ENCODE data around the gene OR1M1.

The OR1M1 gene, protein sequence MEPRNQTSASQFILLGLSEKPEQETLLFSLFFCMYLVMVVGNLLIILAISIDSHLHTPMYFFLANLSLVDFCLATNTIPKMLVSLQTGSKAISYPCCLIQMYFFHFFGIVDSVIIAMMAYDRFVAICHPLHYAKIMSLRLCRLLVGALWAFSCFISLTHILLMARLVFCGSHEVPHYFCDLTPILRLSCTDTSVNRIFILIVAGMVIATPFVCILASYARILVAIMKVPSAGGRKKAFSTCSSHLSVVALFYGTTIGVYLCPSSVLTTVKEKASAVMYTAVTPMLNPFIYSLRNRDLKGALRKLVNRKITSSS

GRCh38 chr19:9086761-9087160 lies at the start of gene OR1M1:
TSS of gene OR1M1 (plus strand) at chr19:9087061. CDS start at chr19:9093245, 6,184 bp downstream.
- TF ChIP-seq, protein P1, sequence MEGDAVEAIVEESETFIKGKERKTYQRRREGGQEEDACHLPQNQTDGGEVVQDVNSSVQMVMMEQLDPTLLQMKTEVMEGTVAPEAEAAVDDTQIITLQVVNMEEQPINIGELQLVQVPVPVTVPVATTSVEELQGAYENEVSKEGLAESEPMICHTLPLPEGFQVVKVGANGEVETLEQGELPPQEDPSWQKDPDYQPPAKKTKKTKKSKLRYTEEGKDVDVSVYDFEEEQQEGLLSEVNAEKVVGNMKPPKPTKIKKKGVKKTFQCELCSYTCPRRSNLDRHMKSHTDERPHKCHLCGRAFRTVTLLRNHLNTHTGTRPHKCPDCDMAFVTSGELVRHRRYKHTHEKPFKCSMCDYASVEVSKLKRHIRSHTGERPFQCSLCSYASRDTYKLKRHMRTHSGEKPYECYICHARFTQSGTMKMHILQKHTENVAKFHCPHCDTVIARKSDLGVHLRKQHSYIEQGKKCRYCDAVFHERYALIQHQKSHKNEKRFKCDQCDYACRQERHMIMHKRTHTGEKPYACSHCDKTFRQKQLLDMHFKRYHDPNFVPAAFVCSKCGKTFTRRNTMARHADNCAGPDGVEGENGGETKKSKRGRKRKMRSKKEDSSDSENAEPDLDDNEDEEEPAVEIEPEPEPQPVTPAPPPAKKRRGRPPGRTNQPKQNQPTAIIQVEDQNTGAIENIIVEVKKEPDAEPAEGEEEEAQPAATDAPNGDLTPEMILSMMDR (conservative IDR thresholded peaks at IDR 0.05; ENCODE audit: control insufficient read depth, insufficient read depth, low read depth, low read length) = no peak
- DNase-seq (ENCODE audit: low read depth) = no peak
- H3K4me3 ChIP-seq (ENCODE audit: control insufficient read depth, low read depth, low read length) = no peak within 1 kb of the TSS

- DNase-seq (ENCODE audit: low read depth) = no peak
- H3K4me3 ChIP-seq (ENCODE audit: control insufficient read depth, low read depth, low read length) = no peak overlapping the region
- TF ChIP-seq, protein P1 (conservative IDR thresholded peaks at IDR 0.05; ENCODE audit: control insufficient read depth, insufficient read depth, low read depth, low read length) = no peak
These were observed 49.3 kb upstream of the OR1M1 start for GRCh38 chr19:9037400-9038062.

- TF ChIP-seq, protein P1 (conservative IDR thresholded peaks at IDR 0.05; ENCODE audit: control insufficient read depth, insufficient read depth, low read depth, low read length) = no peak
- no peak overlapping the region for H3K4me3 ChIP-seq (ENCODE audit: control insufficient read depth, low read depth, low read length)
- no peak for DNase-seq (ENCODE audit: low read depth)
These were observed 47.1 kb upstream of the OR1M1 start for GRCh38 chr19:9039728-9040127.

DNA sequence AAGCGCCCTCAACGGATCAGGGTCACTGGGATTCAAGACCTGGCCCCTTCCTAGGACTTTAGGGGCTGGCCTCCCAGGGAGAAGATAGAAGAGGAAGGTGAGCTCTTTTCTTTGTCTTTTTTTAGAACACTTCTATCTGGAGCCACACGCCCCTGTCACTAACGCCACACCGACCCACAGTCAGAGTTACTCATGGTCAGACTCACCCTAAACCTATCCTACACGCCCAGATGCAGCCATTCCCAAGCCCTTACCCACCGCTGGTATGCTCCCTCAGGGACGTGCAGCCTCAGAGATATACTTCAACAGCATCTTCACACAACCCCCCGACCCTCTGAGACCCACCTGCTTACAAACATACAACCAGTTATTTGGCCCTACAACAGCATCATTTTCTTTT lies 46.7 kb upstream of the OR1M1 start:
- no peak for DNase-seq (ENCODE audit: low read depth)
- TF ChIP-seq, protein P1 (conservative IDR thresholded peaks at IDR 0.05; ENCODE audit: control insufficient read depth, insufficient read depth, low read depth, low read length) = no peak
- H3K4me3 ChIP-seq (ENCODE audit: control insufficient read depth, low read depth, low read length) = no peak overlapping the region

DNA sequence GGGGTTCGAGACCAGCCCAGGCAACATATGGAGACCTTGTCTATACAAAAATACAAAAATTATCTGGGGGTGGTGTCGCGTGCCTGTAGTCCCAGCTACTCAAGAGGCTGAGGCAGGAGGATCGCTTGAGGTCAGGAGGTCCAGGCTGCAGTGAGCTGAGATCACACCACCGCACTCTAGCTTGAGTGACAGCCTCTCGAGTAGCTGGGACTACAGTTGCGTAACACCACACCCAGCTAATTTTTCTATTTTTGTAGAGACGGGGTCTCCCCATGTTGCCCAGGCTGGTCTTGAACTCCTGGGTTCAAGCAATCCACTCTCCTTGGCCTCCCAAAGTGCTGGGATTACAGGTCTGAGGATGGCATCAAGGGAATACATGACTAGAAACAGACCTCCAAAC lies 45.8 kb upstream of the OR1M1 start:
- TF ChIP-seq, protein P1 (conservative IDR thresholded peaks at IDR 0.05; ENCODE audit: control insufficient read depth, insufficient read depth, low read depth, low read length) = no peak
- DNase-seq (ENCODE audit: low read depth) = no peak
- no peak overlapping the region for H3K4me3 ChIP-seq (ENCODE audit: control insufficient read depth, low read depth, low read length)

DNA sequence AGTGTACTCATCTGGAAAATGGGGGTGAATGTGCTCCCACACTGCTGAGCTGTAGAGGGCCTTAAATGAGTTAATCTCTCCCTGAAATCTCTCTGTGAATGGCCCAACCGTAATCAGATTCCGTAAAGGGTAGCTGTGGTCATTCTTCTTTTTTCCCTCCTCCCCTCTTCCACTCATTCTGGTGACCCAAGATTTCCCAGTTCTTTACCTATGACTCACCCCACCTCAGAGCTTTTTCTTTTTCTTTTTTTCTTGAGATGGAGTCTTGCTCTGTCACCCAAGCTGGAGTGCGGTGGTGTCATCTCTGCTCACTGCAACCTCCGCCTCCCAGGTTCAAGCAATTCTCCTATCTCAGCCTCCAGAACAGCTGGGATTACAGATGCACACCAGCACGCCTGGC lies 43.3 kb upstream of the OR1M1 start:
- TF ChIP-seq, protein P1 (conservative IDR thresholded peaks at IDR 0.05; ENCODE audit: control insufficient read depth, insufficient read depth, low read depth, low read length) = no peak
- H3K4me3 ChIP-seq (ENCODE audit: control insufficient read depth, low read depth, low read length) = no peak overlapping the region
- DNase-seq (ENCODE audit: low read depth) = no peak
